ENCODE data around the gene KCNA5. TPM values are rescaled to one million over a fixed set of nuclear protein-coding genes. Genes with fewer than 3 reads are reported as not detected.
A peak's percentile ranks its signal among the peaks of the same experiment; 100 is the strongest.

KCNA5 gene
- total and polyA plus RNA-seq, 8 donors = 0.25 to 11.1 (median 0.91) TPM

DNA sequence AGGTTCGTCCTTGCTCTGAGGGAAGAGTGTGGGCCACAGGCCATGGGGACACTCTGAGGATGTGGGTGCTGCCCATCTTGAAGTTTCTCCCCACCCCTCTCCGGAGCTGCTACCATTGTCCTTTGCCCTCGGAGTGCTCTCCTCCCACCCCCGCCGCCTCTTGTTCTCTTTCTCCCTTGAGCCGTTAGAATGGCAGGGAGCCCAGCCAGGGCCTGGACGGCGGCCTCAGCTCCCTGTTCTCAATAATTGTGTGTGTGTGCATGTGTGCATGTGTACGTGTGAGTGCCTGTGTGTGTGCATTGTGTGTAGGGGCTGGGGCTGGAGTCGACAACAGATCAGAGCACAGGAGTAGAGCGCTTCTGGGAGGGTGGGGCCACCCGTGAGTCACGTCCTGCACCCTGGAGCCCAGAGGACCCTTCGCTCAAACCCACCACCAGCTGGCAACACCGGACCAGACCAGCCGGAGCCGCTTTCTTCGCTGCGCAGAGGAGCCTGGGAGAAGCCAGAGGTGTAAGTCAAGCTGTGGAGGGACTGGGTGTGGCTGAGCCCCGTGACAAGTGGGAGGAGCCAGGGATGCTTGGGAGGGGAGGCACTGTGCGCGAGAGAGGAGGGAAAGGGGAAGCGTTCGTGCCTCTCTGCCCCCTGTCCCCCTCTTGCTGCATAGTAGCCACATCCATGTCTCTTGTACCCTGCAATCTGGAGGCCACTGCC lies 25.9 kb upstream of the KCNA5 start:
- no peak overlapping the region for H3K4me3 ChIP-seq
- intact Hi-C loops (cut with DNase I) = no loop called here
- FAIRE-seq = no peak
- no peak for DNase-seq
- H3K27me3 ChIP-seq = peaks cover 0 to 5% (median 3%) of the 10 kb centered on the region in 4 donors
- H3K36me3 ChIP-seq = no peaks in the 10 kb centered on the region
- TF ChIP-seq, protein P1, sequence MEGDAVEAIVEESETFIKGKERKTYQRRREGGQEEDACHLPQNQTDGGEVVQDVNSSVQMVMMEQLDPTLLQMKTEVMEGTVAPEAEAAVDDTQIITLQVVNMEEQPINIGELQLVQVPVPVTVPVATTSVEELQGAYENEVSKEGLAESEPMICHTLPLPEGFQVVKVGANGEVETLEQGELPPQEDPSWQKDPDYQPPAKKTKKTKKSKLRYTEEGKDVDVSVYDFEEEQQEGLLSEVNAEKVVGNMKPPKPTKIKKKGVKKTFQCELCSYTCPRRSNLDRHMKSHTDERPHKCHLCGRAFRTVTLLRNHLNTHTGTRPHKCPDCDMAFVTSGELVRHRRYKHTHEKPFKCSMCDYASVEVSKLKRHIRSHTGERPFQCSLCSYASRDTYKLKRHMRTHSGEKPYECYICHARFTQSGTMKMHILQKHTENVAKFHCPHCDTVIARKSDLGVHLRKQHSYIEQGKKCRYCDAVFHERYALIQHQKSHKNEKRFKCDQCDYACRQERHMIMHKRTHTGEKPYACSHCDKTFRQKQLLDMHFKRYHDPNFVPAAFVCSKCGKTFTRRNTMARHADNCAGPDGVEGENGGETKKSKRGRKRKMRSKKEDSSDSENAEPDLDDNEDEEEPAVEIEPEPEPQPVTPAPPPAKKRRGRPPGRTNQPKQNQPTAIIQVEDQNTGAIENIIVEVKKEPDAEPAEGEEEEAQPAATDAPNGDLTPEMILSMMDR (IDR thresholded peaks at IDR 0.05) = no peak
- ATAC-seq = no peak
- H3K27ac ChIP-seq = no peak overlapping the region
- no peaks in the 10 kb centered on the region for H3K9me3 ChIP-seq
- WGBS, 2 donors = 67 to 69% methylated on average over 23 to 24 of the region's 24 CpGs
- no peaks in the 10 kb centered on the region for H3K4me1 ChIP-seq

DNA sequence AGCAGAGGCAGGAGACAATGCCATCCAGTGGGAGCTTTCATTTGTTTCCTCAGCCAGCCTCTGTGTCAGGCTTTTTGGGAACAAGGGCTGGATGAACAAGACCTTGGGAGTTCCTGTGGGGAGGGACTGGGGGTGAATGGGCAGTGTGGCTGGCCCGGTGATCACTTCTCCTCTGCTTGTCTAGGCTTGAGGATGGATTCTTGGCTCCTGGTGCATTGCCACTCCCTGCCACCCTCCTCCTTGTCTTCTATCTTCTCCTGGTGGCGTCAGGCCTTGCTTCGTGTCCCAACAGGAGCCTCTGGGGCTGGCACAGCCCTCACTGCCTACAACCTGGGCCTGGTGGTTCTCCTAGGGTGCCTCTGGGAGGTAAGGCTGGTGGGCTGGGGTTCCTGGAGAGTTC lies 25.0 kb upstream of the KCNA5 start:
- WGBS, 2 donors = 75 to 82% methylated on average over 3 of the region's 3 CpGs
- Histone ChIP-seq H3K9me3 (no peaks in the 10 kb centered on the region), H3K36me3 (no peaks in the 10 kb centered on the region), H3K27ac (no peak overlapping the region), H3K27me3 (peaks cover 0 to 9% (median 3%) of the 10 kb centered on the region in 4 donors), H3K4me1 (no peaks in the 10 kb centered on the region), H3K4me3 (no peak overlapping the region)
- ATAC-seq (no peak), FAIRE-seq (no peak), DNase-seq (no peak)
- intact Hi-C loops (cut with DNase I) = no loop called here
- TF ChIP-seq, protein P1 (IDR thresholded peaks at IDR 0.05) = no peak

DNA sequence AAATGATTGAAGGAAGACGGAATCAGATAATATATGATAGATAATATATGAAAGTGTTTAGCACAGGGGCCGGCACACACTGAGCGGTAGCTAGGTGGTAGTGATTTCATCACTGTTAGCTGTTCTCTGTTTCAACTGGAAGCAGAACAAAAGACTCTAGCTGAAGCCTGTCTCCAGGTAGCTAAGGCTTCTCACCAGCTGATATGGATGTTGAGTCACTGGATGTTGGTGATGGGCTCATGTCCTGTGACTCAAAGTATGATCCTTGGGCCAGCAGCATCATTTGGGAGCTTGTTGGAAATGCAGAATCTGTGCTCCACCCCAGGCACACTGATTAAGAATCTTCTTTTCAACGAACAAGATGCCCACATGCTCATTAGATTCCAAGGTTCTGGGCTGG lies 21.7 kb upstream of the KCNA5 start:
- Histone ChIP-seq H3K27ac (no peak overlapping the region), H3K36me3 (no peaks in the 10 kb centered on the region), H3K27me3 (peaks cover 0 to 9% (median 3%) of the 10 kb centered on the region in 4 donors), H3K4me1 (no peaks in the 10 kb centered on the region), H3K9me3 (no peaks in the 10 kb centered on the region), H3K4me3 (no peak overlapping the region)
- FAIRE-seq = no peak
- WGBS, 2 donors = 62 to 66% methylated on average over 4 of the region's 4 CpGs
- no peak for DNase-seq
- TF ChIP-seq, protein P1 (IDR thresholded peaks at IDR 0.05) = no peak
- intact Hi-C loops (cut with DNase I) = loop anchor here in 1 of 3 donors (5.0 kb wide), 1 partner anchor 65 kb away; no protein-coding TSS in a partner anchor
- ATAC-seq = no peak

DNA sequence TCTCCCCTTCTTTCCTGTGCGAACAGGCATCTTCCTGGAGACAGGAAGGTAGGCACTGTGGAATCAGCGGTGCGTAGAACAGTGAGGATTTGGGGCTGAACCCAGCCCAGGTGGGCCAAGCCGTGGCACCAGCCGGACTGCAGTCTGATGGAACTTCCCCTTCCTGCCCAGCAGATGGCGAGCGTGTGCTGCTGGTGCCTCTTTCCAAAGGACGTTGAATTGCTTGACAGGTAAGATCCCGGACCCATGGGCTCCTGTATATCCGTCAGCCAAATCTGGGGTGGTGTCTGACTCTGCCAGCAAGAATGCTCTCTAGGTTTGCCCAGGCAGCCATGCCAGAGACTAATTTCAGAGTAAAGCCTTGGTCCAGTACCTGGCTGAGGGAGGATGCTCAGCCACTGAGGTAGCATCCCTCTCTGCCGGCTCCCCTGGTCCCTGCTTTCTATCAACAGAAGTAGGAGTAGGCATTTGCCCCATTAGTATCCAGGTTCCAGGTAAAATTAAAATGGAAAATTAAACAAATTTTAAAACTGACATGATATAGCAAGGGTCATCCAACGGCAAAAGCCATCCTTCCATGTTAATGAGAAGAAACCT lies 21.1 kb upstream of the KCNA5 start:
- Histone ChIP-seq H3K27ac (no peak overlapping the region), H3K36me3 (no peaks in the 10 kb centered on the region), H3K4me3 (no peak overlapping the region), H3K9me3 (no peaks in the 10 kb centered on the region), H3K4me1 (no peaks in the 10 kb centered on the region), H3K27me3 (peaks cover 0 to 9% (median 3%) of the 10 kb centered on the region in 4 donors)
- ATAC-seq (peak; percentile 69 to 87 (median 80)), FAIRE-seq (no peak), DNase-seq (peak in 4 of 6 donors; percentile 52 to 79 (median 63))
- TF ChIP-seq, protein P1 (IDR thresholded peaks at IDR 0.05) = peak; percentile 82 to 89 (median 84)
- WGBS, 2 donors = 12 to 13% methylated on average over 12 of the region's 12 CpGs
- intact Hi-C loops (cut with DNase I) = loop anchor here in 1 of 3 donors (5.0 kb wide), 1 partner anchor 65 kb away; no protein-coding TSS in a partner anchor

DNA sequence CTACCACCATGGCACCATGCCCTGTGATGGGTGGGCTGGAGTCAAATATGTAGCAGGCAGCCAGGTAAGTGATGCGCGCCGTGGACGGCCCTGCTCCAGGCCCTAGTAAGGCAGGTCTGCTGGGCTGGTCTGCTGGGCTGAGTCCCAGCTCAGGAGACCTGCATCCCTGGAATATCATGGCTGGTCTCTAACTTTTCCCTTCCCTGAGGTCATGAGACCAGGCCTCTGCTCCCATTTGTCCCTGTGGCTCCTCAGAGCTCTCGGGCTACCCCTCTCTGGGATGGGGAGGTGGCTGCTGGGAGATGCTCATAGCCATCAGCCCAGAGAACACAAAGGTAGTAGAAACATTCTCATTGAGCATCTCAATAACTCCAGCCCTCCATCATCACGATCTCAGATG lies 19.8 kb upstream of the KCNA5 start:
- intact Hi-C loops (cut with DNase I) = loop anchor here in 1 of 3 donors (5.0 kb wide), 1 partner anchor 63 kb away; no protein-coding TSS in a partner anchor
- Histone ChIP-seq H3K9me3 (no peaks in the 10 kb centered on the region), H3K36me3 (no peaks in the 10 kb centered on the region), H3K27ac (no peak overlapping the region), H3K27me3 (peaks cover 0 to 9% (median 3%) of the 10 kb centered on the region in 4 donors), H3K4me1 (no peaks in the 10 kb centered on the region), H3K4me3 (no peak overlapping the region)
- DNase-seq (no peak), FAIRE-seq (no peak), ATAC-seq (no peak)
- 77 to 78% methylated on average over 6 of the region's 6 CpGs for WGBS, 2 donors
- TF ChIP-seq, protein P1 (IDR thresholded peaks at IDR 0.05) = no peak

Data from pancreas (tissue), 10 donors.